CD4-positive, alpha-beta T cell treated with Interleukin-17A for 1 hour (primary cell): ENCODE data around the gene CSF1R.

Source experiments
- DNase-seq: peaks from one replicate; pipeline ENCODE4 v3.0.0-alpha.2; 2020

Gene CSF1R

GRCh38 chr5:150120617-150121447, 34.5 kb upstream of the CSF1R start:
- DNase-seq, result no peak

GRCh38 chr5:150120062-150120441, 33.7 kb upstream of the CSF1R start:
- no peak for DNase-seq

DNA sequence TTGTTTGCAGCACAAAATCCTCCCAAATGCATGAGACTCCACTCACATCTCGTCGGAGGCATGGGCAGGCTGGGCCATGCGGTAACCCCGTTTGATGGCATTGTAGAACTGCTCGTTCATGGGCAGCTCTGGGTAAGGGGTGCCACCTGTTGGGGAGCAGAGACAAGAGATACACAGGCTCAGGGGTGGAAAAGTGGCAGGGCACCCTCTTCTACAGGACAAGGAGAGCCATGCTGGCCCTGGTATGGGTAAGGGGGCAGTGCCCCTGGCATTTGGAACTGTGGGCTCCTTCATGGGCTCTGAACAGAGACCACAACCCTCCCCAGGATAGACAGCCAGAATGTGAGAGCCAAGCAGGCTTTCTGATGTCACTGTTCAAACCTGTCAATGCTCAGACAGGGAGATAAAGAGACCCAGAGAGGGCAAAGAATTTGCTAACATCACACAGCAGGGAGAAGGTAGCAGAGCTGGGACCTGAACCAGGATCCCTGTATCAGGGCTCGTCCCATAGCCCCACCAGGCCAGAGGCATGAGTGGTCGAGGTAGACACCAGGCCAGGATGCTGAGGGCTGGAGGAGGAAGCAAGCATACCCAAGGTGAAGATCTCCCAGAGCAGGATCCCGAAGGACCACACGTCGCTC, 33.2 kb upstream of the CSF1R start:
- DNase-seq, result no peak

DNA sequence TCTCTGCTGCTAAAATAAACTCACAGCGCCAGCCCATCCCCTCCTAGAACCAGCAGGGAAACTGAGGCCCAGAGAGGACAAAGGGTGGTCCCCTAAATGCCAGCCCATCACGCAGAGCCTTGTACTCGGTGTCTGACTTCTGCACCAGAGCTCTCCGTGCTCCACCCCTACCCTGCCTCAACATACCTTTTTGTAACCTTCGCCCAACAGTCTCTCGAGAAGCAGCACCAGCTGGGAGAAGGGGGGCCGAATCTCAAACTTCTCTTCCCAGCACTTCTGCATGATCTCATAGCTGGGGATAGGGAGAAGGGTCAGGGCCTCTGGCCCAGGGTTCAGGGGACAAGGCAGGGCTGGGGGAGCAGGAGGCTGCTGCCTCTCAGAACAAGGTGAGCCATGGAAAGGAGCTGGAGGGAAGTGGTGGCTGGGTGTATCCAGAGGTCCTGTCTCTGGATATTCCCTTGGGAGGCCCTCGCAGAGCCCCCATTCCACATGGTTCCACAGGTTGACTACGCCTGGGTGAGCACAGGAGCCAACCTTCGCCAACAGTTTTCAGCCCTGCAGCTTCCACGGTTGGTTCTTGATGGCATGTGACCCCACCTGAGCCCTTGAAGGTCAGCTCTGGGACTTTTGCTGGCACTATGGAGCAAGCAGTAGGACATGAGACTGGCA, 32.3 kb upstream of the CSF1R start:
- DNase-seq, result no peak

DNA sequence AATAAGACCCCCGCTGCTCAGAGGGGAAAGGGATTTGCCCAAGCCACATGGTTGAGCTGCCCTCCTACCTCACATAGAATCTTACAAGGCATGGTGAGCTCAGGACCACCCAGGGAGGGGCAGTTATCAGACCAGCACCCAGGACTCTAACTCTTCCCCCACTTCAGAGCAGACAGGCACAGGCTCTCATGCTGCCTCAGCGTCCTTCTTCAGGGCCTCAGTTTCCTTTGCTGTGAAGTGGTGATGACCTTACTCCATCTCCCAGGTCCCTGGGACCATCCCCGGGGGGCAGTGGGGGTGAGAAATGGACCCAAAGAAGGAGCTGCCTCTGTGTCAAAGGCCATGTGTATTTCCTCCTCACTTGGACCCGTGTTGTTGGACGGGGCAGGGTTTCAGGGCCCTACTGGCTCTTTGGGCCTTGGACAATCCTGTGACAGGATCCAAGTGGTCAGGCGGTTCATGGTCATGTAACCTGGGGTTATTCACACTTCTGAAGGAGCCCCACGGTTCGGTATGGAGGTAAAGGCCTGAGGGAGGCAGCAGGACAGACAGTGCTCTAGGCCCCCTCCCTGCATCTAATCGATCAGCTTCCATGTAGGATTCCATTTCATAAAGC, 31.7 kb upstream of the CSF1R start:
- DNase-seq, result no peak

GRCh38 chr5:150116667-150117400, 30.5 kb upstream of the CSF1R start:
- DNase-seq, result no peak

DNA sequence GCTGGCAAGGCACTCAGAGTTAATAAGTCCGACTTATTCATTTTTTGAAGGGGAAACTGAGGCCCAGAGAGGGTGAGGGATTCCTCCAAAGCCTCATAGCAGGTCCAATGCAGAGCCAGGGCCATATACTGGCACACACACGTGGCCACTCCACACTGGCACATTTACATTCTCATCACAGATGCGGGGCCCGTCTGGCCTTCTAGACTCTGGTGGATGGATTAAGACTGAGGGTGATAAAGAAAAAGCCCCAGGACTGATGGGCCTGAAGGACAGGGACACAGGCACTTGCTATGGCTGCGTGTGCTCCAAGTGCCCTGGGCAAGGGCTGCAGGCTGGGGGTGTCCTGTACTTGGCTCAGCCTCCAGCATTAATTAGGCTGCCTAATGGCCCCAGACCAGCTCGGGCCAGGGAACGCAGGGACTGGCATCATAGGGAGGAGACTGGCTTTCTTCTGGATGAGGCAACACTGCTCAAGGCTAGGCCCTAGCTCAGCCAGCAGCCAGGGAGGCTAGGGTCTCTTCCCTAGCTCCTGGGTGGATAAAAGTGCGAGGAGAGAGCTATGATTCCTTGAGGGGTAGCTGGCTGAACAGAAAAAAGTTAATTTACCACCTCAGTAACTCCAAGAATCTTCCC, 28.5 kb upstream of the CSF1R start:
- no peak for DNase-seq

- DNase-seq, result no peak
Observed at GRCh38 chr5:150114102-150114641, 27.8 kb upstream of the CSF1R start.

GRCh38 chr5:150113047-150113744, 26.8 kb upstream of the CSF1R start:
- no peak for DNase-seq

DNA sequence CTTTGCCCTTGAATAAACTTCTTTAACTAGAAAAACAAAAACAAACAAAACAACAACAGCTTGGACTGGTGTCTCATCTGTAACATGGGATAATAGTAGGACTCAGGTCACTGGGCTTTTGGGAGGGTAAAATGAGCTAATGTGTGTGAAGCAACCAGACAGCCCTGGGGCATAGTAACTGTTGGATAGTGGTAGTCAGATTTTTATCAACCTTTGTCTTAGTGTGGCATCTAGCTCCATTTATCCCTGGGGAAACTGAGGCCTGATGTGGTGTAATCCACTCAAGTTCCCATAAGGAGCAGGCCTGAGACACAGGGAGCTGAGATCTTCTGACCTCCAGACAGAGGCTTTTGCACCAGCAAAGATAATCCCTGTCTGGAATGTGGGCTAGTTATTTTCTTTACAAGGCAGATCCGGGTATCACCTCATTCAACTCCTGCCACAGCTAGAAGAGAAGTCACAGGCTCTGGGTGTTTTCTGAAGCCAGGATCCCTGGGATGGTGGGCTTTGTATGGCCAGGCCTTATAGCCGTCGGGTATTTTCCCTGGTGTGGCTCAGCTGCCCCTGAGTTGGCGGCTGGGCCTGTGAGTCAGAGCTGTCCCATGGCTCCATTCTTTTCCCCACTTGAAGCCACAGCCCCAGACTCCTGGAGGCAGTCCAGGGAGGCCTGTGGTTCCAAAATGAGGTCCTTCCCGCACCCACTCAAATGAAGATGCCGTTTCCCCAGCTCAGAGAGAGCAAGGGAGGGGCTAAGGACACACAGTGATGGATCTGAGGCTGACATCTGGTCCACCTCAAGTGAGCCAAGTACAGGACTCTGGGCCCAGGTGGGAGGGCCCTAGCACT, 26.1 kb upstream of the CSF1R start:
- no peak for DNase-seq

DNA sequence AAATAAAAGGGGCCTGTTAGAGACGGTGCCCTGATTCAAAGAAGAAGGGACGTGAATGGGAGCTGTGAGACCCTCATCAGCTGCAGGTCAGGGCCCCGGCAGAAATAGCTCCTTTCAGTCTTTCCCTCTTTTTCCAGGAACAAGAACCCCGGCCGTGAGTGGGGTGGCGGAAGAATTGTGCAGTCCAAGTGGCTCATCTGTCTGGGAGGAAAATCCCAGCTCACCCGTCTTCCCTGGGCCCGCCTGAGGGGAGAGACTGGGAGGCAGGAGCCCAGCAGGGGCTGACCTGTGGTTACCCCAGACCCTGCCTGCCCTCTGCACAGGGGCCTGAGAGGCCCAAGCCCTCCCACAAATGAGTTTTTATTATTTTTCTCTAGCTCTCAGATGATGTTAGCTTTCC, 24.8 kb upstream of the CSF1R start:
- no peak for DNase-seq

GRCh38 chr5:150109921-150110320, 23.6 kb upstream of the CSF1R start:
- DNase-seq, result no peak

GRCh38 chr5:150108711-150109514, 22.6 kb upstream of the CSF1R start:
- DNase-seq, result no peak

DNA sequence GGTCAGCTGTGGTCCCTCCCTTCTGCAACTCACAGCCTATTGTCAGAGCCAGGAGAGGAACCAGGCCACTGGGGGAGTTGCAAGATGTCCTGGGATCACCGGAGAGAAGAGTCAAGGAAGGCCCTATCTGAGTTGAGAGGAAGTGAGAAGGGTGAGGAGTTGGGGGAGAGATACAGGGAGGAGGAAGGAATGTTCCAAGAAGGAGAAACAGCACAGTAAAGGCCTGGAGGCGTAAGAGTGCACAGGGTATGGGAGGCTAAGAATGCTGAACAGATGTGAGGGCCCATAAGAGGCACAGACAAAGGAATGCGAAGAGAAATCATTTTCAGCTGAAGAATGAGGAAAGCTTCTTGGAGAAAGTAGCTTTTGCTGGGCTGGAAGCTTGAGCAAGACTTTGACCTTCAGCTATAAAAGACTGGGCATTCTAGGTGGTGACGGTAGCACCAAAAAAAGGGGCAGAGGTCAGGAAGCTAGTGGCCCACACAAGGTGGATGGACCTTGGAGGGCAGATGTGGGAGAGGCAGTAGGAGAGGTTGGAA, 21.6 kb upstream of the CSF1R start:
- no peak for DNase-seq

DNA sequence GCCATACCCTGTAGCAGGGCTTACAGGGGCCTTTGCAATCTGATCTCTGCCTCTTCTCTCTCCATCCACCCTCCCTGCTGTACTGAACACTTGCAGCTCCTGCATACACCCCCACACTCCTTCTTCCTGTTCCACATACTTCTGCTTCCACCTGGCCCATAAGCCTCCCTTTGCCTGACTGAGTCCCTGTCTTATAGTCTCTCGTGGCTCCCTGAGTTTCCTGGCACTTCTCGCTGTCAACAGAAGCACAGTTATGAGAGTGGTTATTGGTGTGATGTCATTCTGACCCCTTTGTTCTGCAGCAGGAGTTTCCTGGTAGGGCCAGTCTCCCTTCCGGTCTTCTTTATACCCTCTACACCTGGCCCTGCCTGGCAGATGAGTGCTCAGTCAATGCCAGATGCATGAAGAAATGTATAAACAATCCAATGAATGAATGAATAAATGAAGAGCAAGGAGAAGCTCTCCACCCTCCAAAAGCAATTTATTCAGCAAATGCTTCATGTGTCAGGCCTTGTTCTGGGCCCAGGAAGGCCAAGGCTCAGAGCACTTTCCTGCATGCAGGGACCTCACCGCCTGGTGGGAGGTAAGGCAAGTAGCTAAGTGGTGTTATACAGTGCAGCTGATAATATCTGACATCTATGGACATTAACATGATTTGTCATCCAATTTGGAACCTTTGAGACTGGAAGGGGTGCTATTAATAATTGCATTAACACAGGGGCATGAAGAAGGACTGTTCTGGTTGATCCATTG, 20.5 kb upstream of the CSF1R start:
- no peak for DNase-seq

DNA sequence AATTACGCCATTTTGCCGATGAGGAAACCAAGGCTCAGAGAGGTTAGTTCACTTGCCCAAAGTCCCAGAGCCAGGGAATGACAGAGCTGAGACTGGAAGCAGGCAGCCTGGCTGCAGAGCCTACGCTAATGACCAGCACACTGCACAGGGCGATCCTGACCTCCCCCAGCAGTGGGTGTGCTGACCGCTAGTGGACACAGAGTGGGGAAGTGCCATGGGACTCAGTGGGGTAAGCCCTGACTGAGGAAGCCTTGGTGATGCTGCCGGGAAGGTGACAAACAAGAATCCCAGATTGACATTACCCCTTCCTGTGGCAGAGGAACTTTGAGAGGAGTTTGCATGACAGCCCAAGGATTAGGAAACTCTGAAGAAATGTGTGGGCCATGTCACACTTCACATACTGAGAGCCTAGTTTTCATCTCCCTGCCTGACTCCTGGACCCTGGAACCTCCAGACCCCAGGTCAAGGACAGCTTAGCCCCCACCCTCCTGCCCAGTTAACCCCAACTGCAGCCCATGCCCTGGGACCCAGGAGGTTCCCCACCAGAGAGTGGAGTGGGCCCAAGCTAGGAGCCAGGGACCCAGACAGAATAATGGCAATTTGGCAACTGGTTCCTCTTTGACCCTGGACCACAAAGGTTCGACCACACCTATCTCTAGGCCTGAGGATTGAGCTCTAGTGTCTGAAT, 19.7 kb upstream of the CSF1R start:
- DNase-seq, result no peak

DNA sequence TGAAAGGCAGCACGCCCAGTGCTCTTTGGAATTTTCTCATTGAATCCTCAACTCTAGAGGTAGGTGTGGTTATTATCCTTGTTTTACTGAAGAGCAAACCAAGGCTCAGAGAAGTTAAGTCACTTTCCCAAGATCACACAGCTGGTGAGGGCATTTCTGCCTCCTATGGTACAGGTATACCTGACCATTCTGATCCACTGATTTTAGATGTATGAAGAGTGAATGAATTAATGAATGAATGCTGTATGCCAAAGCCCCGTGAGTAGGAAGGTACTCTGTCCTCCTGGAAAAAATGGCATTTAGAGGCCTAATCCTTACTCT, 18.2 kb upstream of the CSF1R start:
- DNase-seq, result no peak
